Measurements from ENCODE around the gene DMD. TPM values are rescaled to one million over a fixed set of nuclear protein-coding genes. Genes with fewer than 3 reads are reported as not detected.

The DMD gene
- total and polyA plus RNA-seq, 2 of the 13 experiments (the other 11 are each of a cell fraction or from before 2014, with no cell fraction given), result 17.6 to 25.9 TPM

DNA sequence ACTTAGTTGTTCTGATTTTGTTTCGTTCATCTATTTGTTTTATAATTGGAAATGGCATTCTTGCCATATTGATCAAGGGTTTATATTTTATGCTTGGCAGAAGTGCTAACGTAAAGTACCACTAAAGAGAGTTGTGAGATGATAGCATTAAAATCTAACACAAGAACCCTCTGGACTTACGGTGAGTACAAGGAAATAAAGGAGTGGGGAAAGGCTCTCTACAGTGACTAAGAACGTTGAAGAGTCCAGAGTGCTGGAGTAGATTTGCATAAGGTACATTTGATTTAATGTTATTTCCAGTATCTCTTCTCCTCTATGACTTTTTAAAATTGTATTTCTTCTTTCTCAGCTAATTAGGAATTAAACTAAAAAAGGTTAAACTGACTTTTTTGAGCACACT is 612.6 kb downstream of the DMD start (continued):
- TF ChIP-seq, protein P1, sequence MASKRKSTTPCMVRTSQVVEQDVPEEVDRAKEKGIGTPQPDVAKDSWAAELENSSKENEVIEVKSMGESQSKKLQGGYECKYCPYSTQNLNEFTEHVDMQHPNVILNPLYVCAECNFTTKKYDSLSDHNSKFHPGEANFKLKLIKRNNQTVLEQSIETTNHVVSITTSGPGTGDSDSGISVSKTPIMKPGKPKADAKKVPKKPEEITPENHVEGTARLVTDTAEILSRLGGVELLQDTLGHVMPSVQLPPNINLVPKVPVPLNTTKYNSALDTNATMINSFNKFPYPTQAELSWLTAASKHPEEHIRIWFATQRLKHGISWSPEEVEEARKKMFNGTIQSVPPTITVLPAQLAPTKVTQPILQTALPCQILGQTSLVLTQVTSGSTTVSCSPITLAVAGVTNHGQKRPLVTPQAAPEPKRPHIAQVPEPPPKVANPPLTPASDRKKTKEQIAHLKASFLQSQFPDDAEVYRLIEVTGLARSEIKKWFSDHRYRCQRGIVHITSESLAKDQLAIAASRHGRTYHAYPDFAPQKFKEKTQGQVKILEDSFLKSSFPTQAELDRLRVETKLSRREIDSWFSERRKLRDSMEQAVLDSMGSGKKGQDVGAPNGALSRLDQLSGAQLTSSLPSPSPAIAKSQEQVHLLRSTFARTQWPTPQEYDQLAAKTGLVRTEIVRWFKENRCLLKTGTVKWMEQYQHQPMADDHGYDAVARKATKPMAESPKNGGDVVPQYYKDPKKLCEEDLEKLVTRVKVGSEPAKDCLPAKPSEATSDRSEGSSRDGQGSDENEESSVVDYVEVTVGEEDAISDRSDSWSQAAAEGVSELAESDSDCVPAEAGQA (IDR thresholded peaks at IDR 0.05; ENCODE audit: low read depth), result no peak
- TF ChIP-seq, protein P1 (CRISPR knock-in tag; IDR thresholded peaks at IDR 0.05; ENCODE audit: borderline replicate concordance), result no peak
- TF ChIP-seq ZMYM3 (CRISPR knock-in tag; IDR thresholded peaks at IDR 0.05) (no peak), SIX1 (CRISPR knock-in tag; IDR thresholded peaks at IDR 0.05; ENCODE audit: borderline replicate concordance) (no peak), ZNF678 (CRISPR knock-in tag; IDR thresholded peaks at IDR 0.05) (no peak), ZNF781 (CRISPR knock-in tag; IDR thresholded peaks at IDR 0.05; ENCODE audit: borderline replicate concordance, not compliant biosample characterization) (no peak), ZNF761 (CRISPR knock-in tag; conservative IDR thresholded peaks at IDR 0.05) (no peak), CHD4 (IDR thresholded peaks at IDR 0.05; ENCODE audit: borderline replicate concordance, low read length) (no peak), ZNF672 (CRISPR knock-in tag; IDR thresholded peaks at IDR 0.05) (no peak), ZNF605 (CRISPR knock-in tag; IDR thresholded peaks at IDR 0.05) (no peak)

Measured in HepG2 (cell line).